ENCODE data around the gene ARMCX4.
A peak's percentile ranks its signal among the peaks of the same experiment; 100 is the strongest.

ARMCX4 gene

GRCh38 chrX:101485212-101485949, at the start of gene ARMCX4:
Gene ARMCX4, plus strand, starts transcription at chrX:101485456. Its CDS starts 3,134 bp downstream, at chrX:101488590.
- no peak for TF ChIP-seq CTCF (IDR thresholded peaks at IDR 0.05)

- no peak for TF ChIP-seq CTCF (IDR thresholded peaks at IDR 0.05)
These were observed 43.2 kb upstream of the ARMCX4 start for GRCh38 chrX:101442085-101442484.

GRCh38 chrX:101449279-101449678, 36.0 kb upstream of the ARMCX4 start:
- TF ChIP-seq CTCF (IDR thresholded peaks at IDR 0.05) = no peak

GRCh38 chrX:101450085-101450484, 35.2 kb upstream of the ARMCX4 start:
- no peak for TF ChIP-seq CTCF (IDR thresholded peaks at IDR 0.05)

GRCh38 chrX:101450961-101451360, 34.3 kb upstream of the ARMCX4 start:
- no peak for TF ChIP-seq CTCF (IDR thresholded peaks at IDR 0.05)

- no peak for TF ChIP-seq CTCF (IDR thresholded peaks at IDR 0.05)
These were observed 33.2 kb upstream of the ARMCX4 start for GRCh38 chrX:101452056-101452455.

- no peak for TF ChIP-seq CTCF (IDR thresholded peaks at IDR 0.05)
These were observed 24.6 kb upstream of the ARMCX4 start for GRCh38 chrX:101460669-101461068.

- peak; percentile 39; the same call in 1 of the 2 replicates for TF ChIP-seq CTCF (IDR thresholded peaks at IDR 0.05)
These were observed 22.4 kb upstream of the ARMCX4 start for GRCh38 chrX:101462892-101463291.
